GM21723 (cell line): ENCODE measurements around the gene IFT22.
"Not testable (repeated sequence)": the region's sequence is repeated elsewhere in the genome, so short reads cannot be mapped to it uniquely, and the experiment has no call there.

ENCODE experiments used
- ATAC-seq: cut with Tn5 transposase; IDR thresholded peaks from one replicate; pipeline ENCODE4 v1.9.1; 2021; ENCODE audit warnings: mild to moderate bottlenecking, moderate library complexity; ENCODE audit not compliant: unreplicated experiment

Gene IFT22

DNA sequence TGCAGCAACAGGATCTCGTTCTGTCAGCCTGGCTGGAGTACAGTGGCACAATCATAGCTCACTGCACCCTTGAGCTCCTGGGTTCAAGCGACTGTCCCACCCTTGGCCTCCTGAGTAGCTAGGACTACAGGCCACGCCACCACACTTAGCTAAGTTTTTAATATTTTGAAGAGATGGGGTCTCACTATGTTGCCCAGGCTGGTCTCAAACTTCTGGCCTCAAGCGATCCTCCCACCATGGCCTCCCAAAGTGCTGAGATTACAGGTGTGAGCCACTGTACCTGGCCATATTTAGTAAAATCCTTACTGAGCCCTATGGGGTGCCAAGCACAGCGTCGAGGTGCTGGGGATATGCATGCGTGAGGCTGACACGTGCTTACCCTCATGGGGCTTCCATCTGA, 40.7 kb downstream of the IFT22 start:
- ATAC-seq, result not testable (repeated sequence)

DNA sequence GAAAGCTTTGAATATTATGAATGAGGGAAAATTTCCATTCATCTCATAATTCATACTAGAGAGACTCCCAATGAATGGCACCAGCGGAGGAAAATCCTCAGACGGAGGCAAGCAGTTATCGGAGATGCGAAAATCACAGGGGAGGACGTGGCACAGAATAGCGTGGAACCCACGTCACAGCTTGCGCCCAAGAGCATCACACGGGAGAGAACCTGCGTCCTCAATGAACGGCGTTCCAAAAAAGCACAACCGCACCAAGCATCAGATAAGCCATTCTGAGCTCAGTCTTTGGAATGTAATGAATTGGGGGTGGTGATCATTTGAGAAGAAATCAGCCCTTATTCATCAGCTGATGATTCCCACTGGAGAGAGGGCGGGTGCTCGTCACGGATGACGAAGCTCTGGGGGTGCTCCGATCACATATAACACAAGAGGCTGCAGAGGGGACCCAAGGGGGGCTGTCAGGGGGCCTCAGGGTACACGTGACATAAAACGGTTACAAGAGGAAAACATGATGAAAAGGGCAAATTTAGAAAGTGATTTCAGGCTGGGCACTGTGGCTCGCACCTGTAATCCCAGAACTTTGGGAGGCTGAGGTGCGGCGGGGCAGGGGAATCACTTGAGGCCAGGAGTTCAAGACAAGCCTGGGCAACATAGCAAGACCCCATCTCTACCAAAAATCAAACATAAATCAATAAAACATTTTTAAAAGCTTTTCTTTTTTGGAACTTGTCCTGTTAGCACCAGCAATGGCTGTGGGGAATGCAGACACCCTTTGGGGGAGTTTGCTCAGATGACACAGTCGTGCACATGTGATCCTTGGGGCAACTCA, 42.9 kb downstream of the IFT22 start:
- no peak for ATAC-seq

DNA sequence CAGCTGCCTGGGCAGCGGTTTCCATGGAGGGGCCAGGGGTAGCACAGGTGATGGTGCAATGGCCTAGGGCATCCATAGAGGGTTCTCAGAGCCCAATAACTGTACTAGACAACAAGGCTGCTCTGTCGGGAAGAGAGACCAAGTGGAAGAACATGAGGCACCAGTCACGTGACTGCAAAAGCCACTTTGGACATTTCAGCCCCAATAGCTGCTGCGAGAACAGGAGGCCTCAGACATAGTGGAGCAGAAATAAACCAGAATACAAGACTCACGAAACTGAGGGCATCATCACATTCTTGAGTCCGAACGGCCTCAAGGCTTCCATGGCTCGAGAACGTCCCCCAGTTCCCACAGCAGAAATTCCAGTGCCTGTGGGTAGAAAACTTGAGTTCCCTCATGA, 44.5 kb downstream of the IFT22 start:
- no peak for ATAC-seq

GRCh38 chr7:101273206-101273605, 48.4 kb downstream of the IFT22 start:
- ATAC-seq, result no peak

DNA sequence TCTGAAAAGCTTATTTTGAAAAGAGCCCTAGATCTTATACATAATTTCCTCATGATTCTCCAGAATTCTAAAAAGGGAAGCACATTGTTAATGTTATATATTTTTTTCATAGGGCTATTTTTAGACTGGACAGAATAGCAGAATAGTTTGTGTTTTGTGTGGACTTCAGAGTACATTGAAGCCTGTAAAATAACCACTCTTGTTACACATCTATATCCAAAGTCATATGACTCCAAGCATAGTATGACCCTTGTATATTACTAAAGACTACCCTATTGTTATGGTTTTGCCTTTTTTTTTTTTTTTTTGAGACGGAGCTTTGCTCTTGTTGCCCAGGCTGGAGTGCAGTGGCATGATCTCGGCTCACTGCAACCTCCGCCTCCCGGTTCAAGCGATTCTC, 50.6 kb downstream of the IFT22 start:
- no peak for ATAC-seq

GRCh38 chr7:101269664-101270063, 51.9 kb downstream of the IFT22 start:
- ATAC-seq, result no peak

- ATAC-seq, result no peak
Measured at GRCh38 chr7:101265622-101266516, 55.7 kb downstream of the IFT22 start.

DNA sequence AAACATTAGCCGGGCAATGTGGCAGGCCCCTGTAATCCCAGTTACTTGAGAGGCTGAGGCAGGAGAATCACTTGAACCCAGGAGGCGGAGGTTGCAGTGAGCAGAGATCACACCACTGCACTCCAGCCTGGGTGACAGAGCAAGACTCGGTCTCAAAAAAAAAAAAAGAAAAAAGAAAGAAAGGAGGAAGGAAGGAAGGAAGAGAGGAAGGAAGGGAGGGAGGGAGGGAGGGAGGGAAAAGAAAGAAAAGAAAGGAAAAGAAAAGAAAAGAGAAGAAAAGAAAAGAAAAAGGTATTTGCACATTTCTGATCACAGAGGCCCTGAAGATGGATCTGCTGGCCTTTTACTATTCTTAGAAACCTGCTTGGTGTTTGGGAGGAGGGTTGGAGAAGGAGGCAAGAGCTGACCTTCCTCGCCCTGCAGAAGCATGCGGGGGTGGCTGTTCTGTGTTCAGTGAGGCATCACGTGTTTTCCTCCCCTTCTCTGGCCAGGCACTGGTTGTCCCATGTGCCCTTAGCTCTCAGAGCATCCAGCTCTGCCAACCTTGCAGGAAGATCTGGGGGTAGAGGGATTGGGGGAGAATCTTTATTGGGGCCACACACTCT, 57.4 kb downstream of the IFT22 start:
- ATAC-seq, result not testable (repeated sequence)
